GM12891 (cell line): ENCODE results near the gene CDC42EP4.

Experiments used
- PAX5 ChIP-seq: IDR thresholded peaks from 2 replicates; pipeline ENCODE4 v1.6.1; 2011; ENCODE audit warnings: low read length, moderate library complexity, mild to moderate bottlenecking; ENCODE audit not compliant: insufficient read depth, severe bottlenecking
- POLR2A ChIP-seq: IDR thresholded peaks from 2 replicates; pipeline ENCODE4 v1.6.1; 2011; ENCODE audit warnings: low read depth, low read length, control low read depth
- TAF1 ChIP-seq: IDR thresholded peaks from 2 replicates; pipeline ENCODE4 v1.6.1; 2011; ENCODE audit warnings: low read depth, low read length, control low read depth

- TF ChIP-seq POLR2A (no peak), TAF1 (no peak), PAX5 (no peak)
Observed at GRCh38 chr17:73348018-73348828, 36.4 kb upstream of the CDC42EP4 start.
